Caco-2 (cell line): ENCODE results near the gene ALDH1A2. TPM values are rescaled to one million over a fixed set of nuclear protein-coding genes. Genes with fewer than 3 reads are reported as not detected.
A peak's percentile ranks its signal among the peaks of the same experiment; 100 is the strongest.

Experiments used
- BruUV-seq: library from RNA; stranded (reverse); fragments of 400-500 nt; replicated peaks from 2 replicates; lab custom pipeline; 2021; lab: Mats Ljungman, UMichigan
- CTCF ChIA-PET: fragments of 300-600 bp; sonication (Branson Sonifier 250); formaldehyde crosslinking; loops from one replicate; lab custom pipeline; 2022; ENCODE audit warnings: antibody characterized with exemption; lab: Charles Lee
- POLR2A ChIA-PET: fragments of 300-600 bp; sonication (Branson Sonifier 250); formaldehyde crosslinking; loops from one replicate; lab custom pipeline; 2022; ENCODE audit warnings: antibody characterized with exemption; lab: Charles Lee
- DNase-seq, 2 experiments: peaks; one replicate each; pipeline versions ENCODE4 v3.0.0 to v3.0.0-alpha.2; 2020 to 2022
- H3K27me3 ChIP-seq: replicated peaks from 2 replicates; pipeline ENCODE4 v1.6.0; 2011; ENCODE audit warnings: low read length; ENCODE audit not compliant: control insufficient read depth, insufficient read depth
- H3K36me3 ChIP-seq: 2 replicates; pipeline ENCODE4 v1.5.1; 2011; ENCODE audit warnings: low read length; ENCODE audit not compliant: control insufficient read depth, insufficient read depth
- H3K4me1 ChIP-seq: fragments of 250-450 bp; sonication (Bioruptor Pico); 2 replicates; pipeline ENCODE4 v1.5.1; 2020; ENCODE audit warnings: mild to moderate bottlenecking
- H3K4me3 ChIP-seq: 2 replicates; pipeline ENCODE4 v1.5.1; 2011; ENCODE audit warnings: low read depth, mild to moderate bottlenecking, control low read depth, low read length
- H3K9me3 ChIP-seq: fragments of 250-450 bp; sonication (Bioruptor Pico); 2 replicates; pipeline ENCODE4 v1.5.1; 2020; ENCODE audit warnings: mild to moderate bottlenecking, moderate library complexity
- H3K27ac Mint-ChIP-seq: one replicate; pipeline ENCODE4 v1.8.0; 2022; ENCODE audit warnings: mixed read lengths; ENCODE audit not compliant: unreplicated experiment
- H3K27me3 Mint-ChIP-seq: one replicate; pipeline ENCODE4 v1.8.0; 2022; ENCODE audit warnings: mixed read lengths; ENCODE audit not compliant: insufficient read depth, unreplicated experiment
- H3K36me3 Mint-ChIP-seq: one replicate; pipeline ENCODE4 v1.8.0; 2022; ENCODE audit warnings: mild to moderate bottlenecking, mixed read lengths; ENCODE audit not compliant: insufficient read depth, unreplicated experiment
- H3K4me1 Mint-ChIP-seq: one replicate; pipeline ENCODE4 v1.8.0; 2022; ENCODE audit warnings: low read depth, mixed read lengths; ENCODE audit not compliant: unreplicated experiment
- H3K4me3 Mint-ChIP-seq: one replicate; pipeline ENCODE4 v1.8.0; 2022; ENCODE audit warnings: mild to moderate bottlenecking, moderate library complexity, mixed read lengths; ENCODE audit not compliant: unreplicated experiment
- H3K9me3 Mint-ChIP-seq: one replicate; pipeline ENCODE4 v1.8.0; 2022; ENCODE audit warnings: mixed read lengths; ENCODE audit not compliant: unreplicated experiment
- intact Hi-C: fragments of 100-400 bp; cut with micrococcal nuclease; formaldehyde crosslinking; loops from one replicate; pipeline ENCODE4 v1.10.0; 2022; ENCODE audit not compliant: unreplicated experiment
- total RNA-seq: library from RNA; stranded (reverse); gene quantifications from 2 replicates; pipeline ENCODE4 v1.2.3, GENCODE V29; 2022
- TF ChIP-seq, protein P1 (sequence below), 2 experiments: fragments of 200-600 bp in 1 of 2; IDR thresholded peaks; 1 replicate in 1 of 2; 2 replicates in 1 of 2; pipeline versions ENCODE4 v1.5.1 to v1.8.0; 2011 to 2022; ENCODE audit warnings: antibody characterized with exemption in 1 of 2, control low read depth in 1 of 2, inconsistent platforms in 1 of 2, low read depth in 1 of 2, low read length in 1 of 2, mild to moderate bottlenecking in 1 of 2, moderate library complexity in 1 of 2; ENCODE audit not compliant: insufficient read depth in 1 of 2, severe bottlenecking in 1 of 2, unreplicated experiment in 1 of 2

The ALDH1A2 gene
- total RNA-seq, 1 experiment from 2014 or later = 0.61 TPM

- BruUV-seq = no TSS peak
- CTCF ChIA-PET = interaction anchor here (1.1 kb wide), 1 partner anchor 9 kb away, joined by 3 read pairs; no protein-coding TSS in a partner anchor
Observed at GRCh38 chr15:58080398-58080797, 14.9 kb upstream of the ALDH1A2 start.

DNA sequence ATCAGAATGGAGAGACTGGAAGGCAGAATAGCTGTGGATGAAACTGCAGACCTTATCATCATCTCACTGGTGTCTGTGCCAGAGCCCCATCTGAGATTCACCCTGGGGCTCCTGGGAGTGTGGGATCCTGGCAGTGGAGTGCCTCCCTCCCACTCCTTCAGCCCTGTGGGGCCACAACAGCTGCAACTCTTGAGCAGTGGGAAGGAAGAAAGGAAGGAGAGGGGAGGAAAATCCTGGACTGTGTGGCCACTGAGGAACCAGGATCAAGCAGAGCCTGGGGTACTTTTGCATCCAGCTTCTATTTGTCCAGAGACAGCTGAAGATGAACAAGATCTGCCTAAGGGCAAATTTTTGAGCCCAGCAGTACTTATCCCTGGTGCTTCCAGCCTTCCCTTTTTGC is 13.1 kb upstream of the ALDH1A2 start:
- H3K4me1 Mint-ChIP-seq = peaks cover 5% of the 10 kb centered on the region
- H3K27ac Mint-ChIP-seq = no peak overlapping the region
- no peak for DNase-seq
- no peaks in the 10 kb centered on the region for H3K4me1 ChIP-seq
- POLR2A ChIA-PET = no interaction called here
- H3K36me3 ChIP-seq = no peaks in the 10 kb centered on the region
- no peak overlapping the region for H3K4me3 Mint-ChIP-seq
- H3K9me3 ChIP-seq = no peaks in the 10 kb centered on the region
- no peaks in the 10 kb centered on the region for H3K36me3 Mint-ChIP-seq
- TF ChIP-seq, protein P1, sequence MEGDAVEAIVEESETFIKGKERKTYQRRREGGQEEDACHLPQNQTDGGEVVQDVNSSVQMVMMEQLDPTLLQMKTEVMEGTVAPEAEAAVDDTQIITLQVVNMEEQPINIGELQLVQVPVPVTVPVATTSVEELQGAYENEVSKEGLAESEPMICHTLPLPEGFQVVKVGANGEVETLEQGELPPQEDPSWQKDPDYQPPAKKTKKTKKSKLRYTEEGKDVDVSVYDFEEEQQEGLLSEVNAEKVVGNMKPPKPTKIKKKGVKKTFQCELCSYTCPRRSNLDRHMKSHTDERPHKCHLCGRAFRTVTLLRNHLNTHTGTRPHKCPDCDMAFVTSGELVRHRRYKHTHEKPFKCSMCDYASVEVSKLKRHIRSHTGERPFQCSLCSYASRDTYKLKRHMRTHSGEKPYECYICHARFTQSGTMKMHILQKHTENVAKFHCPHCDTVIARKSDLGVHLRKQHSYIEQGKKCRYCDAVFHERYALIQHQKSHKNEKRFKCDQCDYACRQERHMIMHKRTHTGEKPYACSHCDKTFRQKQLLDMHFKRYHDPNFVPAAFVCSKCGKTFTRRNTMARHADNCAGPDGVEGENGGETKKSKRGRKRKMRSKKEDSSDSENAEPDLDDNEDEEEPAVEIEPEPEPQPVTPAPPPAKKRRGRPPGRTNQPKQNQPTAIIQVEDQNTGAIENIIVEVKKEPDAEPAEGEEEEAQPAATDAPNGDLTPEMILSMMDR (IDR thresholded peaks at IDR 0.05; ENCODE audit: insufficient read depth in 1 of 2, low read depth in 1 of 2, low read length in 1 of 2, severe bottlenecking in 1 of 2, unreplicated experiment in 1 of 2) = no peak
- CTCF ChIA-PET = no interaction called here
- H3K27me3 ChIP-seq = no peaks in the 10 kb centered on the region
- no peaks in the 10 kb centered on the region for H3K9me3 Mint-ChIP-seq
- peaks cover 14% of the 10 kb centered on the region for H3K27me3 Mint-ChIP-seq
- intact Hi-C loops = no loop called here
- no peak overlapping the region for H3K4me3 ChIP-seq
- no TSS peak for BruUV-seq

More at GRCh38 chr15:58080398-58080797, 14.9 kb upstream of the ALDH1A2 start:
- Mint-ChIP-seq H3K4me3 (no peak overlapping the region), H3K4me1 (peaks cover 5% of the 10 kb centered on the region), H3K36me3 (no peaks in the 10 kb centered on the region), H3K9me3 (no peaks in the 10 kb centered on the region), H3K27ac (no peak overlapping the region), H3K27me3 (peaks cover 7% of the 10 kb centered on the region)
- H3K27me3 ChIP-seq = no peaks in the 10 kb centered on the region
- intact Hi-C loops = no loop called here
- POLR2A ChIA-PET = no interaction called here
- H3K4me3 ChIP-seq = no peak overlapping the region
- no peak for DNase-seq
- no peaks in the 10 kb centered on the region for H3K4me1 ChIP-seq
- TF ChIP-seq, protein P1 (IDR thresholded peaks at IDR 0.05; ENCODE audit: insufficient read depth in 1 of 2, low read depth in 1 of 2, low read length in 1 of 2, severe bottlenecking in 1 of 2, unreplicated experiment in 1 of 2) = no peak
- no peaks in the 10 kb centered on the region for H3K9me3 ChIP-seq
- no peaks in the 10 kb centered on the region for H3K36me3 ChIP-seq

DNA sequence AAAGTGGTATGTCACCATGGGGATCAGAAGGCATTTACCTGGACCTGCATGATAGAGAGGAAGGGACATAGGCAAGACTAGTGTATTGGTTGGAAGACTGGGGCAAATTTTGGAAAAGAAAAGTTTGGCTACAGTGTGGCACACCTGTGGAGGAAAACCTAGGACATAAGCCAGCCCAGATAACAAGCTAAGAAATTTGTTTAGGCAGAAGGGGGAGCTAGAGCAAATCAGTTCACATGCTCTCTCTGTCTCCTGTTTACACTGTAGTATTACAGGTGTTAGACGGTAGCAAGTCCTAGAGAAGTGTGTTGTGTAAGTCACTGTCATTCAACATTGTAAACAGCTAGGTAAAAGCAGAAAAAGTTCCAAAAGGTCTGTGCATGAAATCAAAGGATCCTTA is 11.9 kb upstream of the ALDH1A2 start:
- Mint-ChIP-seq H3K27me3 (peaks cover 16% of the 10 kb centered on the region), H3K4me1 (peaks cover 5% of the 10 kb centered on the region), H3K9me3 (no peaks in the 10 kb centered on the region), H3K36me3 (no peaks in the 10 kb centered on the region), H3K27ac (no peak overlapping the region), H3K4me3 (no peak overlapping the region)
- peak in 1 of 2 experiments; percentile 22 for DNase-seq
- Histone ChIP-seq H3K27me3 (no peaks in the 10 kb centered on the region), H3K36me3 (no peaks in the 10 kb centered on the region), H3K4me1 (no peaks in the 10 kb centered on the region), H3K9me3 (no peaks in the 10 kb centered on the region), H3K4me3 (no peak overlapping the region)
- POLR2A ChIA-PET = no interaction called here
- CTCF ChIA-PET = interaction anchor here (0.6 to 1.0 kb wide), 5 partner anchors 11 to 1451 kb away, joined by 3 to 7 read pairs (median 6); no protein-coding TSS in a partner anchor
- TF ChIP-seq, protein P1 (IDR thresholded peaks at IDR 0.05; ENCODE audit: insufficient read depth in 1 of 2, low read depth in 1 of 2, low read length in 1 of 2, severe bottlenecking in 1 of 2, unreplicated experiment in 1 of 2) = peak in 1 of 2 experiments; percentile 45
- BruUV-seq = no TSS peak
- intact Hi-C loops = loop anchor here (1.0 kb wide), 1 partner anchor 105 kb away; no protein-coding TSS in a partner anchor
